ENCODE results near the gene PBRM1. TPM values are rescaled to one million over a fixed set of nuclear protein-coding genes. Genes with fewer than 3 reads are reported as not detected.
"Not testable (repeated sequence)": the region's sequence is repeated elsewhere in the genome, so short reads cannot be mapped to it uniquely, and the experiment has no call there.

PBRM1 gene
- total RNA-seq, 1 donor from 2014 or later = 88.6 TPM

DNA sequence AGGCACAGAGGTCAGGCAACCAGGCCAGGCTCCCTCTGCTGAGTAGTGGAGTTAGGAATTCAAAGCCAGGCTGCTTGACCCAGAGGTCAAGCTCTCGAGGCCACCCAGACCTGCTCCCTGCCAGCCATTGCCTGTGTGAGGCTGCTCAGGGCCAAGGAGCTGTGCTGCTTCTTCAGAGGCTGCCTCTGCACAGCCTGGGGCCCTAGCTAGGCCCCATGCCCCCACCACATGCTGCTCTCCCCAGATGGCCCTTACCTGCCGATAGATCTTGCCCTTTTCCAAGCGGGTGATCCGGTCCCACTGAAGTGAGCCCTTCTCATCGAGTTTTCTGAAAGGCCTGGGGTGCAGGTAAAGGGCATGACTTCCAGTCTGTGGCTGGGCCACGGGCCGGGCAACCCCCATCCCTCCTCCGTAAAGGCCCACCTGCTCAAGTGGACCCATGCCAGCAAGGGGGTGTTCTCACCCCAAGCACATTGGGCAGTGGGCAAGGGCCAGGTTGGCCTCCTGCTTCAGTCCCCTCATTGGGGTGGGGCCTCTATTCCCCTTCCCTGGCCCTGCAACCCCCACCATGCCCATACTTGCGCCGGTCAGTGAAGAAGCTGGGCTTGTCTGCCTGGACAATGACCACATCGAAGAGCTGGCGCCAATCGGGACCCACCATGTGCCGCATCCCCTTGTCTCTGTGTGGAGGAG is 158.5 kb downstream of the PBRM1 start:
- Mint-ChIP-seq H3K4me1 (ENCODE audit: unreplicated experiment) (peaks cover 7% of the 10 kb centered on the region), H3K9me3 (no peaks in the 10 kb centered on the region), H3K4me3 (no peak overlapping the region), H3K27me3 (no peaks in the 10 kb centered on the region), H3K27ac (no peak overlapping the region), H3K36me3 (peaks cover 10% of the 10 kb centered on the region)
- TF ChIP-seq, protein P1, sequence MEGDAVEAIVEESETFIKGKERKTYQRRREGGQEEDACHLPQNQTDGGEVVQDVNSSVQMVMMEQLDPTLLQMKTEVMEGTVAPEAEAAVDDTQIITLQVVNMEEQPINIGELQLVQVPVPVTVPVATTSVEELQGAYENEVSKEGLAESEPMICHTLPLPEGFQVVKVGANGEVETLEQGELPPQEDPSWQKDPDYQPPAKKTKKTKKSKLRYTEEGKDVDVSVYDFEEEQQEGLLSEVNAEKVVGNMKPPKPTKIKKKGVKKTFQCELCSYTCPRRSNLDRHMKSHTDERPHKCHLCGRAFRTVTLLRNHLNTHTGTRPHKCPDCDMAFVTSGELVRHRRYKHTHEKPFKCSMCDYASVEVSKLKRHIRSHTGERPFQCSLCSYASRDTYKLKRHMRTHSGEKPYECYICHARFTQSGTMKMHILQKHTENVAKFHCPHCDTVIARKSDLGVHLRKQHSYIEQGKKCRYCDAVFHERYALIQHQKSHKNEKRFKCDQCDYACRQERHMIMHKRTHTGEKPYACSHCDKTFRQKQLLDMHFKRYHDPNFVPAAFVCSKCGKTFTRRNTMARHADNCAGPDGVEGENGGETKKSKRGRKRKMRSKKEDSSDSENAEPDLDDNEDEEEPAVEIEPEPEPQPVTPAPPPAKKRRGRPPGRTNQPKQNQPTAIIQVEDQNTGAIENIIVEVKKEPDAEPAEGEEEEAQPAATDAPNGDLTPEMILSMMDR (conservative IDR thresholded peaks at IDR 0.05) = no peak
- DNase-seq (ENCODE audit: extremely low spot score, unreplicated experiment) = no peak

DNA sequence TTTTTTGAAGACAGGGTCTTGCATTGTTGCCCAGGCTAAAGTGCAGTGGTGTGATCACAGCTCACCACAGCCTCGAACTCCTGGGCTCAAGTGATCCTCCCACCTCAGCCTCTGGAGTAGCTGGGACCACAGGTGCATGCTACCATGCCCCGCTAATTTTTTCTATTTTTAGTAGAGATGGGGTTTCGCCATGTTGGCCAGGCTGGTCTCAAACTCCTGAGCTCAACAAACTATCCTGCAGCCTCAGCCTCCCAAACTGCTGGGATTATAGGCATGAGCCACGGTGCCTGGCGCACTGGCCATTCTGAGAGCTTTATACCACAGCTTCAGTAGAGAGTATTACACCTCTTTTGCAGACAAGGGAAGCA is 159.1 kb downstream of the PBRM1 start:
- not testable (repeated sequence) for H3K27me3 Mint-ChIP-seq; H3K4me3 Mint-ChIP-seq; DNase-seq (ENCODE audit: extremely low spot score, unreplicated experiment); H3K9me3 Mint-ChIP-seq; H3K4me1 Mint-ChIP-seq (ENCODE audit: unreplicated experiment)
- peak overlapping the region; percentile 61 for H3K27ac Mint-ChIP-seq
- peaks cover 10% of the 10 kb centered on the region for H3K36me3 Mint-ChIP-seq

DNA sequence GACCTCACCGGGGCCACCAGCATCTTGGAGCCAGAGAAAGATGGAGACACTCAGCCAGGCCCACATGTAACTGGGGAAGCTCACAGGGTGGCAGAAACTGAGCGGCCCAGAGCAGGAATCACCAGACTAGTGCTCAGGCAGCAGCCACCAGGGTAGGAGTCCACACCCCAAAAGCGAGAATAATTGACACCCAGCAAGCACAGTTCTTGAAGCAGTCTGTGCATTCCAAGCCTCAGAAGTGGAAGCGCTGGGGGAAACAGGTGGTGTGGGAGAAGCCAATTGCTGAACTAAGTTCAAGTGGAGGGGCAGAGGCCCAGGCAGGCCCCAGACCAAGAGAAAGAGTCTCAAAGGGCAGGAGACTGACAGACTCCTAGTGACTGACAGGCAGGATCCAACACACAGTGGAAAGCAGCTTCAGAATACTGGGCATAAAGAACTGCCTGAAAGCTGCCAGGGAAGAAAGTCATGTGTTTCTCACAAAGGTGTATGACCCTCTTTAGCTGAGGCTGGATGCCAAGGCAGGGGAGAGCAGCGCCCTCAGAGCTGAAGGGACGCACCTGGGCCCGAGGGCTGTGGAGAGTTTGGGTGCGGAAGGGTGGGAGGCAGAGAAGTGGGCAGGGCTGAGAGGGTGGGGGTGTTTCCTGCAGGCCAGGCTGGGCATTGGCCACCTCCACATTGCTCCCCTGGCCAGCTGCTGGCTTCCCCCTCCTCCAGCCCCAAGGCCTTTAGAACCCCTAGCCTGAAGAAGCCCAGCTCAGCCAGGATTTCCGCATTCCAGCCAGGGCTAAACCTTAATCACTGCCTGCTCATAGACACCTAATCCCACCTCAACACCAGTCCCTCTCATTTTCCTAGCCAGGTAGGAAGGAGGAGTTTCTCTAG is 159.8 kb downstream of the PBRM1 start:
- H3K4me1 Mint-ChIP-seq (ENCODE audit: unreplicated experiment) = peaks cover 7% of the 10 kb centered on the region
- H3K36me3 Mint-ChIP-seq = peaks cover 10% of the 10 kb centered on the region
- TF ChIP-seq, protein P1 (conservative IDR thresholded peaks at IDR 0.05) = no peak
- H3K9me3 Mint-ChIP-seq = no peaks in the 10 kb centered on the region
- H3K4me3 Mint-ChIP-seq = no peak overlapping the region
- peak overlapping the region; percentile 61 for H3K27ac Mint-ChIP-seq
- H3K27me3 Mint-ChIP-seq = no peaks in the 10 kb centered on the region
- DNase-seq (ENCODE audit: extremely low spot score, unreplicated experiment) = no peak

DNA sequence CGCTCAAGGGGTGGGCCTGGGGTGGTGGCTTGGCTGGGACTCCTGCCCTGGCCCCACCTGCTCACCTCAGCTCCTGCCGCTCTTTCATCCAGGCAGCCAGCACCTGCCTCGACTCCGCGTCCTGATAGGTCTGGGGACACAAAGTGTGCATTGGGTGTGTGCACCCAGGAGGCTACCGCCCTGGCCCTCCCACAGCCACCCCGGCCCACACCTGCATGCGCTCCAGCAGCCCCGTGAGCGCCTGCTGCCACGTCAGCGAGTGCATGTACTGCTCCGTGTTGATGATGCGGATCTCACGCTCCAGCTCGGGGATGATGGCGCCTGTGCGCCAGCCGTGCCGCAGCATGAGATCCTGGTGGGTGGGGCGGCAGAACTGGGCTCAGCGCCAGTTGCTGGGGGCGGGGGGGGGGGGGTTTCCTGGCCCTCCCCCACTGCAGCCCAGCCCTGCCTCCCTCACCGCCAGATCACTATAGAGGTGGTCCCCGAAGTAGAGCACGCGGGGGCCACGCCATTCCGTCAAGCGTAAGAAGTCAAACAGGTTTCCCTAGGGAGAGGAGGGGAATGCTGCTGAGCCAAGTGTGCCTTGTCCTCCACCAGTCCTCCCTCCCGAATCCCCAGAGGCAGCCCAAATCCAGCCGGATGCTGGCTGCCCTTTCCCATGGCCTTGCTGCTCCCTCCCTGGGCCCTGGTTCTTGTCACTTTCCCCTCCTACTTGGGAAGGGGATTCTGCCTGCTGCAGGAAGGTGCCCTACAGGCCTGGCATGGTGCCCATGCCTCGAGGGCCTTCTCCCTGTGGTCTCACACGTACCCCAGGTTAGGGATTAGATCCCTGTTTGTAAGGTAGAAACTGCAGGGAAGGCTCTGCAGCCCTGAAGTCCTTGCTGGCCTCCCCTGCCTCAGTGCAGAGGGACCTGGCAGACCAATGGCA is 160.7 kb downstream of the PBRM1 start:
- H3K9me3 Mint-ChIP-seq = no peaks in the 10 kb centered on the region
- peak overlapping the region; percentile 61 for H3K27ac Mint-ChIP-seq
- peaks cover 10% of the 10 kb centered on the region for H3K36me3 Mint-ChIP-seq
- H3K27me3 Mint-ChIP-seq = no peaks in the 10 kb centered on the region
- no peak for DNase-seq (ENCODE audit: extremely low spot score, unreplicated experiment)
- TF ChIP-seq, protein P1 (conservative IDR thresholded peaks at IDR 0.05) = no peak
- H3K4me1 Mint-ChIP-seq (ENCODE audit: unreplicated experiment) = peaks cover 5% of the 10 kb centered on the region
- no peak overlapping the region for H3K4me3 Mint-ChIP-seq

DNA sequence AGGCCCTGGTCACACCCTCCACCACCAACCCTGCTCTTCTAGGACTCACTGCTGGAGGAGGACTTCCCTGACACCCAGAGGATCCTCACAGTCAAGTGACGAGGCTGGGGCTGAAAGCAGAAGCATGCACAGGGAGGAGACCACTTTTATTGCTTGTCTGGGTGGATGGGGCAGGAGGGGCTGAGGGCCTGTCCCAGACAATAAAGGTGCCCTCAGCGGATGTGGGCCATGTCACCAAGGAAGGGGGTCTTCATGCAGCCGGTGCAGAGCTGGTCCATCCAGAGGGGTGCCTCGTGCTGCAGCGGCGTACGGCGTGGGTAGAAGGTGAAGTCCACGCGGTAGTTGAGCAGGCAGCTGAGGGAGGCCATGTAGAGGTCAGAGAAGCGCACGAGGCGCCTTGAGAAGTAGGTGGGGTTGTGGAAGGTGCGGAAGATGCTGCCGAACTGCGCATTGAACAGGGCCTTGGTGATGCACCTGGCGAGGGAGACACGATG is 161.4 kb downstream of the PBRM1 start:
- no peak for DNase-seq (ENCODE audit: extremely low spot score, unreplicated experiment)
- Mint-ChIP-seq H3K4me3 (no peak overlapping the region), H3K27me3 (no peaks in the 10 kb centered on the region), H3K9me3 (no peaks in the 10 kb centered on the region), H3K36me3 (peaks cover 10% of the 10 kb centered on the region), H3K27ac (no peak overlapping the region), H3K4me1 (ENCODE audit: unreplicated experiment) (peaks cover 4% of the 10 kb centered on the region)
- TF ChIP-seq, protein P1 (conservative IDR thresholded peaks at IDR 0.05) = no peak
